GM12878 (cell line): ENCODE measurements around the gene COBLL1. TPM values are rescaled to one million over a fixed set of nuclear protein-coding genes. Genes with fewer than 3 reads are reported as not detected.

ENCODE experiments used
- ATAC-seq: fragments of 200-7000 bp; cut with Tn5 transposase; 3 replicates; pipeline ENCODE4 v1.9.1; 2020; ENCODE audit warnings: mild to moderate bottlenecking, moderate library complexity
- BruUV-seq: library from RNA; stranded (reverse); fragments of 400-500 nt; replicated peaks from 2 replicates; lab custom pipeline; 2021; lab: Mats Ljungman, UMichigan
- CTCF ChIA-PET: fragments of 300-600 bp; sonication (Branson Sonifier 250); formaldehyde crosslinking; extraction: SDS; loops from one replicate; lab custom pipeline; 2021; ENCODE audit warnings: inconsistent platforms; lab: Yijun Ruan, JAX
- POLR2A ChIA-PET: fragments of 350-600 bp; formaldehyde crosslinking; extraction: SDS; loops from one replicate; lab custom pipeline; 2021; ENCODE audit warnings: inconsistent platforms; lab: Charles Lee
- RAD21 ChIA-PET: fragments of 300-600 bp; sonication (Branson Sonifier 250); formaldehyde crosslinking; loops from one replicate; lab custom pipeline; 2023; ENCODE audit warnings: antibody characterized with exemption; ENCODE audit not compliant: unreplicated experiment; lab: Charles Lee
- SMC1A ChIA-PET: fragments of 300-600 bp; sonication (Branson Sonifier 250); formaldehyde crosslinking; loops from one replicate; lab custom pipeline; 2023; ENCODE audit not compliant: unreplicated experiment, uncharacterized antibody; lab: Charles Lee
- DNase-seq: peaks from one replicate; pipeline ENCODE4 v3.0.0-alpha.2; 2011; ENCODE audit warnings: low read depth, low spot score
- FAIRE-seq: peaks from 3 replicates; lab custom pipeline; 2011; peaks lifted over from hg19 to GRCh38; lab: Jason Lieb, UNC
- H2AFZ ChIP-seq: 2 replicates; pipeline ENCODE4 v1.6.0; 2011; ENCODE audit warnings: low read depth, low read length, control low read depth; ENCODE audit not compliant: control insufficient read depth
- H3K27ac ChIP-seq: 2 replicates; pipeline ENCODE4 v1.5.1; 2011; ENCODE audit warnings: control low read depth; ENCODE audit not compliant: control insufficient read depth, insufficient read depth
- H3K27me3 ChIP-seq, 2 experiments: replicated peaks in 1 of 2; 2 replicates each; pipeline versions ENCODE4 v1.6.0 to v1.6.1; 2011; ENCODE audit warnings: low read length in 1 of 2; ENCODE audit not compliant: control insufficient read depth in 2 of 2, insufficient read depth in 2 of 2
- H3K36me3 ChIP-seq, 2 experiments: 2 replicates each; pipeline ENCODE4 v1.5.1; 2011; ENCODE audit warnings: low read length in 1 of 2; ENCODE audit not compliant: control insufficient read depth in 2 of 2, insufficient read depth in 2 of 2
- H3K4me1 ChIP-seq: 2 replicates; pipeline ENCODE4 v1.6.1; 2011; ENCODE audit warnings: mild to moderate bottlenecking, low read length, moderate library complexity, mixed read lengths; ENCODE audit not compliant: control insufficient read depth, insufficient read depth
- H3K4me2 ChIP-seq: 2 replicates; pipeline ENCODE4 v1.6.0; 2011; ENCODE audit warnings: control low read depth; ENCODE audit not compliant: control insufficient read depth, insufficient read depth
- H3K4me3 ChIP-seq: fragments of 200-600 bp; sonication (generic); 2 replicates; pipeline ENCODE4 v1.5.1; 2016
- H3K79me2 ChIP-seq: 2 replicates; pipeline ENCODE4 v1.6.0; 2011; ENCODE audit warnings: low read length; ENCODE audit not compliant: control insufficient read depth, insufficient read depth
- H3K9ac ChIP-seq: 2 replicates; pipeline ENCODE4 v1.8.0; 2011; ENCODE audit warnings: low read length, control low read depth, mixed read lengths; ENCODE audit not compliant: control insufficient read depth, insufficient read depth
- H3K9me3 ChIP-seq: replicated peaks from 3 replicates; pipeline ENCODE4 v1.5.1; 2011; ENCODE audit warnings: mild to moderate bottlenecking, low read length; ENCODE audit not compliant: control insufficient read depth, insufficient read depth
- H4K20me1 ChIP-seq: 2 replicates; pipeline ENCODE4 v1.6.0; 2011; ENCODE audit not compliant: control insufficient read depth, insufficient read depth
- BACH1 ChIP-seq: fragments of 450-650 bp; IDR thresholded peaks from 2 replicates; pipeline ENCODE4 v1.6.1; 2017; ENCODE audit warnings: mild to moderate bottlenecking, borderline replicate concordance
- CREM ChIP-seq: IDR thresholded peaks from 2 replicates; pipeline ENCODE4 v1.6.1; 2014; ENCODE audit warnings: antibody characterized with exemption, low read depth
- EED ChIP-seq: sonication (generic); IDR thresholded peaks from 2 replicates; pipeline ENCODE4 v1.6.1; 2016; ENCODE audit warnings: antibody characterized with exemption, low read depth
- HDAC2 ChIP-seq: fragments of 200-600 bp; sonication (generic); IDR thresholded peaks from 2 replicates; pipeline ENCODE4 v1.6.1; 2017
- PML ChIP-seq: IDR thresholded peaks from 2 replicates; pipeline ENCODE4 v1.6.1; 2012; ENCODE audit warnings: low read length, inconsistent platforms
- RAD21 ChIP-seq: IDR thresholded peaks from 2 replicates; pipeline ENCODE4 v1.6.1; 2011; ENCODE audit warnings: mild to moderate bottlenecking, low read depth, low read length, moderate library complexity; ENCODE audit not compliant: insufficient read depth
- RB1 ChIP-seq: fragments of 450-650 bp; formaldehyde crosslinking; IDR thresholded peaks from 2 replicates; pipeline ENCODE4 v1.6.1; 2017; ENCODE audit warnings: mild to moderate bottlenecking, borderline replicate concordance
- SPI1 ChIP-seq: IDR thresholded peaks from 2 replicates; pipeline ENCODE4 v1.6.1; 2011; ENCODE audit warnings: low read depth, mild to moderate bottlenecking, low read length, moderate library complexity, borderline replicate concordance; ENCODE audit not compliant: insufficient read depth
- SRF ChIP-seq, 2 experiments: IDR thresholded peaks; 2 replicates each; pipeline ENCODE4 v1.6.1; 2011; ENCODE audit warnings: low read depth in 2 of 2, low read length in 2 of 2, mild to moderate bottlenecking in 1 of 2, moderate library complexity in 1 of 2
- in situ Hi-C: fragments of 300-500 bp; cut with MboI; formaldehyde crosslinking; loops from 9 replicates; pipeline ENCODE4 v1.14.3; 2018; ENCODE audit warnings: mixed read lengths
- intact Hi-C: fragments of 100-400 bp; cut with micrococcal nuclease; formaldehyde crosslinking; loops from one replicate; pipeline ENCODE4 v1.14.2; 2022; ENCODE audit not compliant: unreplicated experiment
- polyA plus RNA-seq, 11 experiments: library from polyadenylated mRNA; depleted of rRNA in 4 of 11; unstranded in 6 of 11; stranded (reverse) in 5 of 11; fragments of >200 nt; fragmentation: Nextera tagmentation in 4 of 11; fragmentation: Illumina TruSeq in 1 of 11; extraction: Ambion mirVana in 4 of 11; extraction: Trizol in 1 of 11; gene quantifications; 1 replicate in 1 of 11; 2 replicates in 10 of 11; pipeline versions ENCODE4 v1.2.1 to v1.2.3, GENCODE V29; 2011 to 2016; ENCODE audit warnings: inconsistent platforms in 2 of 11, missing spikeins in 2 of 11, low read depth in 1 of 11
- total RNA-seq, 4 experiments: library from RNA; depleted of rRNA in 3 of 4; stranded (reverse); fragments of >200 nt in 3 of 4; fragmentation: Illumina TruSeq in 1 of 4; extraction: Trizol in 1 of 4; gene quantifications; 2 replicates each; pipeline versions ENCODE4 v1.2.1 to v1.2.3, GENCODE V29; 2013 to 2021
- TF ChIP-seq, protein P1 (sequence below): fragments of 450-650 bp; conservative IDR thresholded peaks from 2 replicates; pipeline ENCODE4 v1.6.1; 2017; ENCODE audit warnings: mild to moderate bottlenecking, moderate library complexity
- TF ChIP-seq, protein P2 (sequence below): fragments of 450-650 bp; IDR thresholded peaks from 2 replicates; pipeline ENCODE4 v1.6.1; 2016; ENCODE audit warnings: mild to moderate bottlenecking
- TF ChIP-seq, protein P3 (sequence below): fragments of 450-650 bp; formaldehyde crosslinking; IDR thresholded peaks from 2 replicates; pipeline ENCODE4 v1.4.0; 2022; ENCODE audit warnings: mild to moderate bottlenecking, moderate library complexity
- TF ChIP-seq, protein P4 (sequence below): IDR thresholded peaks from 2 replicates; pipeline ENCODE4 v1.6.1; 2012; ENCODE audit warnings: mild to moderate bottlenecking, low read depth, low read length

The COBLL1 gene
- total and polyA plus RNA-seq, 10 of the 15 experiments (the other 5 are each of a cell fraction or from before 2014, with no cell fraction given) = 0.46 TPM; not detected in 9

DNA sequence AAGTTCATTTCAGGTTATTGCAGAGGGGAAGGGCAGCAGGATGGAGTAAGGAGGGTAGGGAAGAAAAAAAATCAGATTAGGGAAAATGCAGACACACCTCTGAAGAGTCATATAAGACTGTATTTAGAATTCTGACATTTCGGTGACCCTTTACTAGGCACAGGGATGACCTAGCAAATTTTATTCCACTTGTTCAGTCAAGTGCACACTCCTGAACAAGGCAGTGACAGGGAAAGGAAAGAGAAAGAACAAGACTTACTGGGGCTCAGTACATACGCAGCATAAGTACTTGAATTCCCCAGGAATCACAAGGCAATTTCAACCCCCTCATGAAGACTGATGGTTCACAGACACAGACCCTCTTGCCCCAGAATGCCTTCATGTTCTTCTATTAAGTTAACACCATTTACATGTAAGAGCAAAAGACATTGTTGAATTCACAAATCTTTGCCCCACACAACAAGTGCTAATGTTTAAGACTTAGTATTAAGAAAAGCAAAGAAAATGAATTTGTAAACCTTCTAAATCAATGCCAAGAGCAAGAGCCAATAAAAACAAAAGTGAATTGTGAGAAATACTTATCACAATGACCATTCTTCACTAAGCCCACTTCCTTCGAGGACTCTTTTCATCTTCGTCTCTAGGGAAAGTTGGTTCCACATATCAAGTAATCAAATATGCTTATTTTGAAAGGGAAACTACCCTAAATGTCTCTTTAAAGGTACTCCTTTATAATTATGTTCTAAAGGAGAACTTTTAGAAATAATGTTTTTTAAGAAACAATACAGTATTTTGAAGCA, 47.0 kb downstream of the COBLL1 start (continued):
- no peak for TF ChIP-seq SRF (IDR thresholded peaks at IDR 0.05; ENCODE audit: low read depth in 2 of 2, low read length in 2 of 2)

DNA sequence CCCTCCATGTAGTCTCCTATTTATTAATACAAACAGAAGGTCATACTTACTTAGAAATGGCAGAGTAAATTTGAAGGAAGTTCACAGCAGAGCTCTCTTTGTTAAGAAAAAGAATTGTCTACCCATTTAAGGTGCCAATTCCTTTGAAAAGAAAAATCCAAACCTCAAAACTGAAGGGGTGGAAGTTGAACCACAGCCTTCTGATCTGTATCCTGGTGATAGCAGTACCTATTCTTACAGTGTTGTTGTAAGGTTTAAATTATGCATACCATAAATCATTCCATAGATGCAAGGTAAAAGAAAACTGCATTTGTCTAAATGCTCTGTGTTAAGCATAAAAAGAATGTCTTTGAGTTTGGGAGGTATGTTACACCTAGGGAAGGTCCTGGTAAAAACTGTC, 47.6 kb downstream of the COBLL1 start:
- Histone ChIP-seq H3K9ac (no peak overlapping the region), H2AFZ (no peak overlapping the region), H3K36me3 (no peaks in the 10 kb centered on the region), H3K4me1 (no peaks in the 10 kb centered on the region), H3K27me3 (no peaks in the 10 kb centered on the region; a peak in 1 of 4 replicates), H3K9me3 (no peaks in the 10 kb centered on the region), H4K20me1 (no peaks in the 10 kb centered on the region), H3K4me3 (no peak overlapping the region), H3K79me2 (no peaks in the 10 kb centered on the region), H3K27ac (no peak overlapping the region), H3K4me2 (no peak overlapping the region)
- RAD21 ChIA-PET = no interaction called here
- CTCF ChIA-PET = no interaction called here
- FAIRE-seq = no peak
- no peak for ATAC-seq
- SMC1A ChIA-PET = no interaction called here
- in situ Hi-C loops = no loop called here
- BruUV-seq = no TSS peak
- intact Hi-C loops = no loop called here
- POLR2A ChIA-PET = no interaction called here
- DNase-seq = no peak
- TF ChIP-seq PML (no peak), SPI1 (no peak), CREM (no peak), EED (no peak), HDAC2 (no peak), RB1 (no peak), RAD21 (no peak), BACH1 (no peak)
- TF ChIP-seq, protein P1, sequence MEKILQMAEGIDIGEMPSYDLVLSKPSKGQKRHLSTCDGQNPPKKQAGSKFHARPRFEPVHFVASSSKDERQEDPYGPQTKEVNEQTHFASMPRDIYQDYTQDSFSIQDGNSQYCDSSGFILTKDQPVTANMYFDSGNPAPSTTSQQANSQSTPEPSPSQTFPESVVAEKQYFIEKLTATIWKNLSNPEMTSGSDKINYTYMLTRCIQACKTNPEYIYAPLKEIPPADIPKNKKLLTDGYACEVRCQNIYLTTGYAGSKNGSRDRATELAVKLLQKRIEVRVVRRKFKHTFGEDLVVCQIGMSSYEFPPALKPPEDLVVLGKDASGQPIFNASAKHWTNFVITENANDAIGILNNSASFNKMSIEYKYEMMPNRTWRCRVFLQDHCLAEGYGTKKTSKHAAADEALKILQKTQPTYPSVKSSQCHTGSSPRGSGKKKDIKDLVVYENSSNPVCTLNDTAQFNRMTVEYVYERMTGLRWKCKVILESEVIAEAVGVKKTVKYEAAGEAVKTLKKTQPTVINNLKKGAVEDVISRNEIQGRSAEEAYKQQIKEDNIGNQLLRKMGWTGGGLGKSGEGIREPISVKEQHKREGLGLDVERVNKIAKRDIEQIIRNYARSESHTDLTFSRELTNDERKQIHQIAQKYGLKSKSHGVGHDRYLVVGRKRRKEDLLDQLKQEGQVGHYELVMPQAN = no peak
- TF ChIP-seq, protein P2, sequence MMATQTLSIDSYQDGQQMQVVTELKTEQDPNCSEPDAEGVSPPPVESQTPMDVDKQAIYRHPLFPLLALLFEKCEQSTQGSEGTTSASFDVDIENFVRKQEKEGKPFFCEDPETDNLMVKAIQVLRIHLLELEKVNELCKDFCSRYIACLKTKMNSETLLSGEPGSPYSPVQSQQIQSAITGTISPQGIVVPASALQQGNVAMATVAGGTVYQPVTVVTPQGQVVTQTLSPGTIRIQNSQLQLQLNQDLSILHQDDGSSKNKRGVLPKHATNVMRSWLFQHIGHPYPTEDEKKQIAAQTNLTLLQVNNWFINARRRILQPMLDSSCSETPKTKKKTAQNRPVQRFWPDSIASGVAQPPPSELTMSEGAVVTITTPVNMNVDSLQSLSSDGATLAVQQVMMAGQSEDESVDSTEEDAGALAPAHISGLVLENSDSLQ = no peak
- TF ChIP-seq, protein P3, sequence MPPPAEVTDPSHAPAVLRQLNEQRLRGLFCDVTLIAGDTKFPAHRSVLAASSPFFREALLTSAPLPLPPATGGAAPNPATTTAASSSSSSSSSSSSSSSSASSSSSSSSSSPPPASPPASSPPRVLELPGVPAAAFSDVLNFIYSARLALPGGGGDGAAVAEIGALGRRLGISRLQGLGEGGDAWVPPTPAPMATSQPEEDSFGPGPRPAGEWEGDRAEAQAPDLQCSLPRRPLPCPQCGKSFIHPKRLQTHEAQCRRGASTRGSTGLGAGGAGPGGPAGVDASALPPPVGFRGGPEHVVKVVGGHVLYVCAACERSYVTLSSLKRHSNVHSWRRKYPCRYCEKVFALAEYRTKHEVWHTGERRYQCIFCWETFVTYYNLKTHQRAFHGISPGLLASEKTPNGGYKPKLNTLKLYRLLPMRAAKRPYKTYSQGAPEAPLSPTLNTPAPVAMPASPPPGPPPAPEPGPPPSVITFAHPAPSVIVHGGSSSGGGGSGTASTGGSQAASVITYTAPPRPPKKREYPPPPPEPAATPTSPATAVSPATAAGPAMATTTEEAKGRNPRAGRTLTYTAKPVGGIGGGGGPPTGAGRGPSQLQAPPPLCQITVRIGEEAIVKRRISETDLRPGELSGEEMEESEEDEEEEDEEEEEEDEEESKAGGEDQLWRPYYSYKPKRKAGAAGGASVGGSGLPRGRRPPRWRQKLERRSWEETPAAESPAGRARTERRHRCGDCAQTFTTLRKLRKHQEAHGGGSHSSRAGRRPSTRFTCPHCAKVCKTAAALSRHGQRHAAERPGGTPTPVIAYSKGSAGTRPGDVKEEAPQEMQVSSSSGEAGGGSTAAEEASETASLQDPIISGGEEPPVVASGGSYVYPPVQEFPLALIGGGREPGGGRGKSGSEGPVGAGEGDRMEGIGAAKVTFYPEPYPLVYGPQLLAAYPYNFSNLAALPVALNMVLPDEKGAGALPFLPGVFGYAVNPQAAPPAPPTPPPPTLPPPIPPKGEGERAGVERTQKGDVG (CRISPR knock-in tag) = no peak
- TF ChIP-seq, protein P4, sequence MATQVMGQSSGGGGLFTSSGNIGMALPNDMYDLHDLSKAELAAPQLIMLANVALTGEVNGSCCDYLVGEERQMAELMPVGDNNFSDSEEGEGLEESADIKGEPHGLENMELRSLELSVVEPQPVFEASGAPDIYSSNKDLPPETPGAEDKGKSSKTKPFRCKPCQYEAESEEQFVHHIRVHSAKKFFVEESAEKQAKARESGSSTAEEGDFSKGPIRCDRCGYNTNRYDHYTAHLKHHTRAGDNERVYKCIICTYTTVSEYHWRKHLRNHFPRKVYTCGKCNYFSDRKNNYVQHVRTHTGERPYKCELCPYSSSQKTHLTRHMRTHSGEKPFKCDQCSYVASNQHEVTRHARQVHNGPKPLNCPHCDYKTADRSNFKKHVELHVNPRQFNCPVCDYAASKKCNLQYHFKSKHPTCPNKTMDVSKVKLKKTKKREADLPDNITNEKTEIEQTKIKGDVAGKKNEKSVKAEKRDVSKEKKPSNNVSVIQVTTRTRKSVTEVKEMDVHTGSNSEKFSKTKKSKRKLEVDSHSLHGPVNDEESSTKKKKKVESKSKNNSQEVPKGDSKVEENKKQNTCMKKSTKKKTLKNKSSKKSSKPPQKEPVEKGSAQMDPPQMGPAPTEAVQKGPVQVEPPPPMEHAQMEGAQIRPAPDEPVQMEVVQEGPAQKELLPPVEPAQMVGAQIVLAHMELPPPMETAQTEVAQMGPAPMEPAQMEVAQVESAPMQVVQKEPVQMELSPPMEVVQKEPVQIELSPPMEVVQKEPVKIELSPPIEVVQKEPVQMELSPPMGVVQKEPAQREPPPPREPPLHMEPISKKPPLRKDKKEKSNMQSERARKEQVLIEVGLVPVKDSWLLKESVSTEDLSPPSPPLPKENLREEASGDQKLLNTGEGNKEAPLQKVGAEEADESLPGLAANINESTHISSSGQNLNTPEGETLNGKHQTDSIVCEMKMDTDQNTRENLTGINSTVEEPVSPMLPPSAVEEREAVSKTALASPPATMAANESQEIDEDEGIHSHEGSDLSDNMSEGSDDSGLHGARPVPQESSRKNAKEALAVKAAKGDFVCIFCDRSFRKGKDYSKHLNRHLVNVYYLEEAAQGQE = no peak
